IPS-NIHi11 (cell line): Measurements from ENCODE around the gene CD200R1.

Source experiments
- DNase-seq: peaks from one replicate; pipeline ENCODE4 v3.0.0; 2012; ENCODE audit warnings: mixed read lengths, low spot score

The CD200R1 gene, protein sequence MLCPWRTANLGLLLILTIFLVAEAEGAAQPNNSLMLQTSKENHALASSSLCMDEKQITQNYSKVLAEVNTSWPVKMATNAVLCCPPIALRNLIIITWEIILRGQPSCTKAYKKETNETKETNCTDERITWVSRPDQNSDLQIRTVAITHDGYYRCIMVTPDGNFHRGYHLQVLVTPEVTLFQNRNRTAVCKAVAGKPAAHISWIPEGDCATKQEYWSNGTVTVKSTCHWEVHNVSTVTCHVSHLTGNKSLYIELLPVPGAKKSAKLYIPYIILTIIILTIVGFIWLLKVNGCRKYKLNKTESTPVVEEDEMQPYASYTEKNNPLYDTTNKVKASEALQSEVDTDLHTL

GRCh38 chr3:112974894-112975293, at the start of gene CD200R1:
Gene CD200R1, minus strand, starts transcription at chr3:112975103. Its CDS starts 246 bp downstream, at chr3:112974857.
- DNase-seq, result no peak

DNA sequence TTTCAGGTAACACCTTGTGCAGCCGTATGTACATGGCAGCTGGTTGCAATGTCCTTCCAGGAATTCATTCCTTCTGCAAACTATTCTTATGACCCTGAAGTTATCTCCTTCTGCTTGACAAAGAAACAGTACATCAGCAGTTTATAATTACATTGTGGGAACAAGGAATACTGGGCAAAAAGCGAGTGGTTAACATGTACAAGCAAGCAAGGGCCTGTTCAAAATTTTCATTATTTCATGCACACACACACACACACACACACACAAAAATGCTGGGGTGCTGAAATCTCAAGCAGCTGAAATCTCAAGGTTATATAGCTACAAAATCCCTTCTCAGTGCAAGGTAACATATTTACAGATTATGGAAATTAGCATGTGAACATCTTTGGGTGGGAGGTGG, 46.6 kb upstream of the CD200R1 start:
- no peak for DNase-seq

DNA sequence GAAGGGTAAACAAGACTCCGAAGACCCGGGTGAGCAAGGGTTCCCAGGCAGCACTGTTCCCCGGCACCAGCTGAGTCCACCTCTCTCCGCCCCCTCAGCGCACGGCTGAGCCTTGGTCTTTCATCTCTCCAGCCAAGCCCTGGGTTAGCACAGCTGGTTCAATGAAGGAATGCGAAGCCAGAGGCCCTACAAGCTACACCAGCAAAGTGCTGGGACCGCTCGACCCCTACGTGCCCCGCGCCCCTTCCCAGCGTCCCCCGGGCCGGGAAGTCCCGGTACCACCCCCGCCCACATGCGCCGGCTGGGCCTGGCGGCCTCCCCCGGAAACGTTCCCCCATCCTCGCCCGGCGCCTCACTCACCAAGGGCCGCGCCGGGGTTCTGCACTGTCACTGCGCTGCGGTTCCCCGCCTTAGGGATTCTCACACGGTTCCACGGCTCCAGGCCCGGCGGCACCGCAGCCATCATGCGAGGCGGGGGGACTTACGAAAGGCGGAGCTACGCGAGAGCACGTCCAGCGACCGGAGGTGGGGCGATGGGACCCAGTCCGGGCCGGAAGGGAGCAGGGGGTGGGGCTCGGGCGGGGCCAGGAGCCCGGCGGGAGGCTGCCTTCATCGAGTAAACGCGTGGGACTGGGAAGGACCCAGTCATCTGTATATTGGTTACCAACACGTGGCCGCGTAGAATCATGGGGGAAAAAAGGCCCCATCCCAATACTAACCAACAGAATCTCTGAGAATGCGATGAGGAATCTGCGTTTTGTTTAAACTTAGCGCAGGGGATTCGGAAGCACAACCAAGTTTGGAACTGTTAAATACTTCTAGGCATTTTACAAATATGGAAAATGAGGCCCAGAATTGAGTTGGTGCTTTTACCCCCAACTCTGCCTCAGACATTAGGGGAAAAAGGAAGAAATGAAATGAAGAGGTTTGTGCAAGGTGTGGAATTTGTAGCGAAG, 44.6 kb upstream of the CD200R1 start:
- peak; percentile 96 for DNase-seq

DNA sequence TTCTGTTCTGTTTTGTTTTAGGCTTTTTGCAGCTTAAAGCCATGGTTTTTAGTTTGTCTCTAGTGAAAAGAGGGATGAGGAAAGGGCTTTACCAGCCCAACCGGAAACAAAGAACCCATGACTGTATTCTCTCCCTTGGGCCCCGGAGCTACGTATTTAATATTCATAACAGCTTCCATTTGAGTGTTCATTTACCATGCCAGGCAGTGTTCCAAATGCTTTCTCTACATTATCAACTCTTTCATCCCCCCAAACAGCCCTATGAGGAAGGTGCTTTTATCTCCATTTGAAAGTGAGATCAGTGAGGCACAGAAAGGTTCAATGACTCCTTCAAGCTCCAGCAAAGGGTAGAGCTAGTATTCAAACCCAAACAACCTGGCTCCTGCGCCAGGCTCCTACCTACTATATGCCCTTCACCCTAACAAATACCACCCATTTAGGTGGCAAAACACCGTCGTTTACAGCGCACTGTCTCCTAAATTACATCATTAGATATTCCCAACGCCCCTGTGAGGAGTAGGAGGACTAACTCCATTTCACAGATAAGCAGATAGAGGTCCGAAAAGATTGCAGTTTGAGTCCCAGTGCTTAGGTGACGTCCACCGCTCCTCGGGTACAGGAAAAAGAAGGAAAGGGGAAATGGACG, 43.8 kb upstream of the CD200R1 start:
- DNase-seq, result no peak

- DNase-seq, result no peak
Observed at GRCh38 chr3:113013593-113013992, 38.7 kb upstream of the CD200R1 start.

DNA sequence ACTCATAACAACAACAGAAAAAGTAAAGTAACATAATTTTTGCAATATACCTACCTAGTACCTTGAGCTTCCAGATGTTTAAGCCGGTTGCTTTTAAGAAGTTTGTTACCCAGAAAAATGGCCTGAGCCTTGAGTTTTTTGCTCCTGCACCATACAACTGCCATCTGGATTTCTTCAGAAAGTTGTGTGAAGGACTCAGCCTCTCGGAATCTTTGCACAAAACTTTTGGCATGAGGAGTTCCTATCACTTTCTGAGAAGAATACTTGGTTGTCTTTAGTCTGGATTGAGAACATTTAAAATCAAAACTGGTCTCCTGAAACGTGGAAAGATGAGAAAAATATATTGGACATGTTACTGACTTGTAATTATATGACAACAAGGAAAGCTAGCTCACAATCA, 33.2 kb upstream of the CD200R1 start:
- no peak for DNase-seq

DNA sequence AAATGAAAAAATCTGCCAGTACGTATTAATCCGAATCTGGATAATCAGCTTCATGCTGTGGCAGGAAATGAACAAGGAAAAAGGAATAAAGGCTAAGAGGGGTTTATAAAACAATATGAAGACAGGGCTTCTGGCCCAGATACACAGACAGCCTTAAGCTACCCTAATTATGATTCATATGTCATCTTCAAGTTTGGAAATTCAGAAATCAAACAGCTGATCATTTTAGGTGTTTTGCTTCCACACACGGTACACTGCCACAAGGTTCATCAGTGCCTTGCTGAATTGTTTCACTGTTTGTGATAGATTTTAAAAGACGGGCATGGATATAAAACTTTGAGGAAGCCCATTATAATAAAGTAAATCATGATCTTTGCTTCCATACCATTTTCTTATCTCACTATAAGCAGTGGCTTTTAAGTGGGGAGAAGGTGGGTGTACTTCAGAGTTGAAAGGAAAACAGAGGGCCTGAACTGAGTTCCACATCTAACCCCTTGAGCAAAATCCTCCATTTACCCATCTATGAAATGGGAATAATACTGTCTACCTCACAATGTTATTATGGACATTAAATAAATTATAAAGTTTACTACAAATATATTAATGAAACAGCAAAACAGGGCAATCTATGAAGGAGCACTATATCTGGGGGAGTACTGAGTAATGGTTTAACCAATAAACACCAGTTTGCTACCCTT, 31.6 kb upstream of the CD200R1 start:
- no peak for DNase-seq

DNA sequence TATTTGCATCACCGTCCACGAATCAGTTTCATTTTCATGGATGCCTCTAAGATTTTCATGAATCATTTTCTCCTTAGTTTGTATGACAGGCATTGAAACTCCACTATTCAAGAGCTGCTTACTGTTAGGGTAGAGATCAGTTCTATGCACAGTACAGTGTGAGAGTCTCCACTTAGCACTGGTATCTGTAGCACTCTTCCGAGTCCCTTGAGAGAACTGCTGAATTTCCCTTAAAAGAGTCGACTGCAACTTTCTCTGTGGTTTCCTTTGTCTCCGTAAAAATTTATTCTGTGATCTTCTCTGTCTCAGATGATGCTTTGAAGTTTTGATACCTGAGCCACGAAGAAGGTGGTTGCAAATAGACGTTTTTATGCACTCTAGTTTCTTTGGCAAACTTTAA, 30.7 kb upstream of the CD200R1 start:
- no peak for DNase-seq

GRCh38 chr3:113002679-113003078, 27.8 kb upstream of the CD200R1 start:
- DNase-seq, result no peak

DNA sequence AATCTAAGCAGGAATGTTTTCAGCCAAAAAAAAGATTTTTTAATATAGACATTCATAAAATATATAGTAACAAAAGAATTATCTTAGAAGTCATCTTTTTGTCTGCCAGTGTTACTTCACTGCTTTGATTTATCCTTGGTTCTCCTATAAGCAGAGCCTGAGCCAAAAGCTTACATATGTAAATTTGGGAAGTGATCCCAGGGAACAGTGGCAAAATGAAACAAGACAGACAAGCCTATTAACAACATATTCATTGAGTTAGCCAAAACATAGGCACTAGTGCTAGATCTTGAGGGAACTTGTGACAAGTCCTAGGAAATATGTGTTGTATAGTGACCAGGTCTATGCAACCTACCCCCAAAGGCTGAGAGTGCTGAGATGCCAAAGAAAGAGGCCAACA, 27.1 kb upstream of the CD200R1 start:
- DNase-seq, result no peak

DNA sequence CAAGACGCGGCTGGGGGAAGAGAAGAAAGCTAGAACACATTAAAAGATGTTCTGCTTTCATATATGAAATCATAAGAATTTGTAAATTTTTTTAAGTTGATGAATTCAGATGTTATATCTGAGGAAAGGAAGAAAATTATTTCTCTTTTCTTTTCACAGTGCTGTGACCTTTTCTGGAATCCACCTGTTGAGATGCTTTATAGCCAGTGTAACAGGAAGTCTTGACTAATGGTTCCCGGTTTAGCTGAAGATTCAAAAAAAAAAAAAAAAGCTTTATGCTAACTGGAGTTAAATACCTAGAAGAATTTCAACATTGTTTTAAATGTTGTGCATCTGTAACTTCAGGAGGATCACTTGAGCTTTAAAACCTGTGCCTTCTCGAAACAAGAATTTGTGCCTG, 25.8 kb upstream of the CD200R1 start:
- no peak for DNase-seq

GRCh38 chr3:112995800-112996199, 20.9 kb upstream of the CD200R1 start:
- DNase-seq, result no peak

DNA sequence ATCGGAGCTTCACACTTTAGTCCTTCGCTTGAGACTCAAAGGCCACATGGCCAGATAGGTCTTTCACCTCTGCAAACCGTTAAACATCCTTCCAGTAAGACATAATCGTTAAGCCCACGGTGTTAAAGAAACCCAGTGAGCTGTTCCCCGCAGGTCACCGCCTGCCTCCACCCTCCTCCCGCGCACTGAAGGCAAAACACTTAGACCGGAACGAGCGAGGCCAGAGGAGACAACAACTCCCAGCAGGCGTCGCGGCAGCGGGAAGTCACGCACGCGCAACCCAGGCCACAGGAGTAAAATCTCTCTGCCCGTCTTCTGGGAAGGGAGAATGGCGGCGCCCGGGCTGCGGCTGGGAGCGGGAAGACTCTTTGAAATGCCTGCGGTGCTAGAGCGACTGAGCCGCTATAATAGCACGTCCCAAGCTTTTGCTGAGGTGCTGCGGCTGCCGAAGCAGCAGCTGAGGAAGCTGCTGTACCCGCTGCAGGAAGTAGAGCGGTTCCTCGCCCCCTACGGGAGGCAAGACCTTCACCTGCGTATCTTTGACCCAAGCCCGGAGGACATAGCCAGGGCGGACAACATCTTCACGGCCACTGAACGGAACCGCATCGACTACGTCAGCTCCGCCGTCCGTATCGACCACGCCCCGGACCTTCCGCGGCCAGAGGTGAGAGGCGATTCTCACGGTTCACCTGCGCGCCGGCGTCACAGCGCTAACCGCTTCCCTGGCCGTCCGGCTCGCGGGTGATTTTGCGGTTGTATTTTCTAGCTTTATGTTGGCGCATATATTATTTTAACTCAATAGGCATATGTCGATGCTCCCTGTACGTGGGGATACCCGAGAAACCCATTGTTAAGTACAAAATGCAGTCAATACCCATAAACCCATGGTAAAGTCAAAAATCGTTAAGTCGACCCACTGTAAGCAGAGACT, 16.0 kb upstream of the CD200R1 start, which contains the start of gene GTPBP8:
Gene GTPBP8 (plus strand): TSS at position 313 of the 931 bp plus-strand sequence. CDS start 16 bp downstream, at position 329.
- peak; percentile 86 for DNase-seq

GRCh38 chr3:112987710-112988334, 12.9 kb upstream of the CD200R1 start:
- DNase-seq, result no peak

DNA sequence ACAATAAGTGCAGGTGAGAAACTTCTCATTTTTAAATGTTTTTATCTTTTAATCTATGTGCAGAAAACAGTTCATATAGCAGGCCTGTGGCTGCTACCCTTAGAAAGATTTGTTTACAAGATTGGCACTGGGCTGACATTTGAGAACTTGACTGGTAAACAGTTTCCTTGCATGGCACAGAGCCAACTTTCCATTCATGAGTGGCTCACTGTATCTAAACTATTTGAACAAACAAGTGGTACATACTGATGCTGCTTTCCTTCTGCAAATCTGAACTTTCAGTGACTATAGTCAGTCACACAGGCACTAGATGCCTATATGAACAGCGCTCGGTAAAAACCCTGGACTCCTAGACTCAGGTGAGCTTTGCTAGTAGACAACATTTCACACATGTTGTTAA, 9.6 kb upstream of the CD200R1 start:
- peak; percentile 10 for DNase-seq

DNA sequence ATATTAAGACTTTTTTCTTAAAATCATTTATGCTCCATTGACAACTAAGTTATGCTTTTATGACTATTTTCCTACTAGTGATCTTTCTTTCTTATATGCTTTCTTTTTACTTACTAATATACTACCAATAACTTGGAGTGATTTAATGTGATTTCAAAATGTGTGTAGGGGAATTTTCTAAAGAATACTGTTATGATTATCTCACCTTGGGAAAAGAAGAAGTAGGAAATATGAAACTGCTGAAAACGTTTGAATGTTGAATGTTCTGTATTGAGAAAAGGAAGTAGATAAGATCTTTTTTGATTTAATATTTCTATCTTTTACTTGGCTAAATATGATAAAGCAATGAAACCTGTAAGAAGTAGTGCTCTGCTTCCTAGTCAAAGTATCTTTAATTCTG, 7.8 kb upstream of the CD200R1 start:
- DNase-seq, result no peak

DNA sequence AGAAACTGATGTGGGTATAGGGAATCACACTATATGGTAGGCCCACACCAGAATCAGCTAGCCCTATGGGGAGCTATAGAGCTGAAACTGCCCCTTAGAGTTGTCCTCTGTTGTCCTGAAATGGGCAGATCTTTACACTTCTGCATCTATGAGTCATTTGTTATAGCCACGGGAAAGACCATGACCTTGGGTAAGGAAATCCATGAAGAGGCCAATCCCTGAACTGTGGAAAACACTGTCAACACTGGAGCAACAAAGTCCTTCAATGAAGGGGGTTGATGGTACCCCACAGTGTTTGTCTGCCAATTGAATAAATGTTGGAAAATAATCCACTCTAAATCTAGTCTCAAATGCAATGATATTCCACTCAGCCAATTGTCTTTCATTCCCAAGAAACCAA, 5.2 kb upstream of the CD200R1 start:
- no peak for DNase-seq

- DNase-seq, result peak; percentile 14
Observed at GRCh38 chr3:112979244-112979832, 4.4 kb upstream of the CD200R1 start.

GRCh38 chr3:112976953-112977352, 2.0 kb upstream of the CD200R1 start:
- no peak for DNase-seq

- DNase-seq, result no peak
Observed at GRCh38 chr3:112976001-112976400, 1.1 kb upstream of the CD200R1 start.
